OCI-LY3 (cell line): ENCODE results near the gene SAPCD2.

Experiments
- H2AFZ ChIP-seq: fragments of 200-600, 300-600 bp; shearing (Covaris generic); 2 replicates; pipeline ENCODE4 v1.6.0; 2014; ENCODE audit warnings: antibody characterized with exemption, low read depth, low read length
- H3K27ac ChIP-seq: fragments of 200-600, 300-600 bp; sonication (generic); 2 replicates; pipeline ENCODE4 v1.5.1; 2014; ENCODE audit warnings: mild to moderate bottlenecking, low read length, moderate library complexity, mixed read lengths
- H3K27me3 ChIP-seq: fragments of 200-600, 300-600 bp; sonication (generic); 2 replicates; pipeline ENCODE4 v1.6.1; 2014; ENCODE audit warnings: low read depth, low read length, mixed read lengths
- H3K36me3 ChIP-seq: fragments of 200-600, 300-600 bp; sonication (generic); replicated peaks from 2 replicates; pipeline ENCODE3; 2014; ENCODE audit warnings: low read depth, low read length, mixed read lengths
- H3K4me1 ChIP-seq: fragments of 300-600, 200-600 bp; sonication (generic); 2 replicates; pipeline ENCODE4 v1.6.1; 2014; ENCODE audit warnings: low read length, mixed read lengths
- H3K4me2 ChIP-seq: fragments of 200-600, 300-600 bp; sonication (generic); 2 replicates; pipeline ENCODE4 v1.6.1; 2014; ENCODE audit warnings: low read length, mixed read lengths
- H3K4me3 ChIP-seq: fragments of 300-600, 200-600 bp; sonication (generic); 2 replicates; pipeline ENCODE4 v1.5.1; 2014; ENCODE audit warnings: antibody characterized with exemption, mild to moderate bottlenecking, low read length, moderate library complexity
- H3K79me2 ChIP-seq: fragments of 300-600, 200-600 bp; shearing (Covaris generic); 2 replicates; pipeline ENCODE4 v1.6.1; 2014; ENCODE audit warnings: mild to moderate bottlenecking, low read length, mixed read lengths
- H3K9ac ChIP-seq: fragments of 300-600, 200-600 bp; shearing (Covaris generic); 2 replicates; pipeline ENCODE4 v1.6.0; 2014; ENCODE audit warnings: mild to moderate bottlenecking, low read length, moderate library complexity
- H3K9me3 ChIP-seq: fragments of 200-600, 300-600 bp; shearing (Covaris generic); 2 replicates; pipeline ENCODE4 v1.6.1; 2014; ENCODE audit warnings: low read length, mixed read lengths; ENCODE audit not compliant: insufficient read depth
- H4K20me1 ChIP-seq: fragments of 200-600, 300-600 bp; sonication (generic); 2 replicates; pipeline ENCODE4 v1.6.1; 2016; ENCODE audit warnings: low read length, mixed read lengths; ENCODE audit not compliant: insufficient read depth
- EZH2phosphoT487 ChIP-seq: fragments of 200-600 bp; shearing (Covaris generic); IDR thresholded peaks from 2 replicates; pipeline ENCODE4 v1.6.1; 2018; ENCODE audit warnings: antibody characterized with exemption, mixed run types, low read depth
- TF ChIP-seq, protein P1 (sequence below): fragments of 200-600, 300-600 bp; sonication (generic); IDR thresholded peaks from 2 replicates; pipeline ENCODE4 v1.5.1; 2014; ENCODE audit warnings: antibody characterized with exemption, low read length, low read depth

The SAPCD2 gene

DNA sequence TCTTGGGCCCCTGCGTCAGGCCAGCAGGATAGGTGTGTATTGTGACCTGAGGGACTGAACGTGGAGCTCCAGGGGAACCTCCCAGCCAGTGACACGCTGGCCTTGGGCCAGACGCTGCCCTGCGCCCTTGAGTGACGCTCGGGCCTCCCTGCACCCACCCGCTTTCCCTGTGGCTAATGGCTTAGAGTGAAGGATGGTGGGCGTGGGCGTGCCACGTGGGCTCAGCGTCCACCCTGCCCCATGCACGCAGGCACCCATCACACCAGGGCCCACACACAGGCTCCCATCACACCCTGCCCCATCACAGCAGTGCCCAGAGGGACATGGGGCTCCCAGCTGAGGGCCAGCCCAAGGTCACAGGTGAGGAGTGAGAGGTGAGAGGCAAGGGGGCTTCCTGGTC, 33.3 kb downstream of the SAPCD2 start:
- no peaks in the 10 kb centered on the region for H3K9me3 ChIP-seq
- H3K4me2 ChIP-seq, result no peak overlapping the region
- no peak overlapping the region for H3K9ac ChIP-seq
- no peak overlapping the region for H3K4me3 ChIP-seq
- H4K20me1 ChIP-seq, result no peaks in the 10 kb centered on the region
- H3K27me3 ChIP-seq, result 0 out of 2 replicates have a peak, but pooled peaks cover 9% of the 10 kb centered on the region
- H3K36me3 ChIP-seq, result no peaks in the 10 kb centered on the region
- no peak overlapping the region for H3K27ac ChIP-seq
- no peak for TF ChIP-seq EZH2phosphoT487
- H2AFZ ChIP-seq, result no peak overlapping the region
- no peaks in the 10 kb centered on the region for H3K79me2 ChIP-seq
- H3K4me1 ChIP-seq, result peaks cover 26% of the 10 kb centered on the region

- H3K4me1 ChIP-seq, result peaks cover 30% of the 10 kb centered on the region
- H2AFZ ChIP-seq, result no peak overlapping the region
- H3K9me3 ChIP-seq, result no peaks in the 10 kb centered on the region
- H3K4me3 ChIP-seq, result no peak overlapping the region
- H3K36me3 ChIP-seq, result no peaks in the 10 kb centered on the region
- TF ChIP-seq EZH2phosphoT487, result no peak
- TF ChIP-seq, protein P1, sequence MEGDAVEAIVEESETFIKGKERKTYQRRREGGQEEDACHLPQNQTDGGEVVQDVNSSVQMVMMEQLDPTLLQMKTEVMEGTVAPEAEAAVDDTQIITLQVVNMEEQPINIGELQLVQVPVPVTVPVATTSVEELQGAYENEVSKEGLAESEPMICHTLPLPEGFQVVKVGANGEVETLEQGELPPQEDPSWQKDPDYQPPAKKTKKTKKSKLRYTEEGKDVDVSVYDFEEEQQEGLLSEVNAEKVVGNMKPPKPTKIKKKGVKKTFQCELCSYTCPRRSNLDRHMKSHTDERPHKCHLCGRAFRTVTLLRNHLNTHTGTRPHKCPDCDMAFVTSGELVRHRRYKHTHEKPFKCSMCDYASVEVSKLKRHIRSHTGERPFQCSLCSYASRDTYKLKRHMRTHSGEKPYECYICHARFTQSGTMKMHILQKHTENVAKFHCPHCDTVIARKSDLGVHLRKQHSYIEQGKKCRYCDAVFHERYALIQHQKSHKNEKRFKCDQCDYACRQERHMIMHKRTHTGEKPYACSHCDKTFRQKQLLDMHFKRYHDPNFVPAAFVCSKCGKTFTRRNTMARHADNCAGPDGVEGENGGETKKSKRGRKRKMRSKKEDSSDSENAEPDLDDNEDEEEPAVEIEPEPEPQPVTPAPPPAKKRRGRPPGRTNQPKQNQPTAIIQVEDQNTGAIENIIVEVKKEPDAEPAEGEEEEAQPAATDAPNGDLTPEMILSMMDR, result no peak
- no peak overlapping the region for H3K27ac ChIP-seq
- no peaks in the 10 kb centered on the region for H3K79me2 ChIP-seq
- H4K20me1 ChIP-seq, result no peaks in the 10 kb centered on the region
- H3K4me2 ChIP-seq, result no peak overlapping the region
- no peak overlapping the region for H3K9ac ChIP-seq
- 0 out of 2 replicates have a peak, but pooled peaks cover 9% of the 10 kb centered on the region for H3K27me3 ChIP-seq
These were observed 34.4 kb downstream of the SAPCD2 start for GRCh38 chr9:137035937-137036336.

- Histone ChIP-seq H4K20me1 (no peaks in the 10 kb centered on the region), H3K27ac (peak overlapping the region; percentile 81; the same call in 1 of the 2 replicates), H3K27me3 (0 out of 2 replicates have a peak, but pooled peaks cover 9% of the 10 kb centered on the region), H3K79me2 (no peaks in the 10 kb centered on the region), H3K4me3 (peak overlapping the region; percentile 72), H3K9me3 (no peaks in the 10 kb centered on the region), H3K4me1 (peaks cover 30% of the 10 kb centered on the region), H3K4me2 (peak overlapping the region; percentile 97), H2AFZ (no peak overlapping the region), H3K9ac (no peak overlapping the region; the same call in 1 of the 2 replicates), H3K36me3 (no peaks in the 10 kb centered on the region)
- TF ChIP-seq EZH2phosphoT487, result no peak
- TF ChIP-seq, protein P1, result no peak
These were observed 34.9 kb downstream of the SAPCD2 start for GRCh38 chr9:137035507-137035834.

DNA sequence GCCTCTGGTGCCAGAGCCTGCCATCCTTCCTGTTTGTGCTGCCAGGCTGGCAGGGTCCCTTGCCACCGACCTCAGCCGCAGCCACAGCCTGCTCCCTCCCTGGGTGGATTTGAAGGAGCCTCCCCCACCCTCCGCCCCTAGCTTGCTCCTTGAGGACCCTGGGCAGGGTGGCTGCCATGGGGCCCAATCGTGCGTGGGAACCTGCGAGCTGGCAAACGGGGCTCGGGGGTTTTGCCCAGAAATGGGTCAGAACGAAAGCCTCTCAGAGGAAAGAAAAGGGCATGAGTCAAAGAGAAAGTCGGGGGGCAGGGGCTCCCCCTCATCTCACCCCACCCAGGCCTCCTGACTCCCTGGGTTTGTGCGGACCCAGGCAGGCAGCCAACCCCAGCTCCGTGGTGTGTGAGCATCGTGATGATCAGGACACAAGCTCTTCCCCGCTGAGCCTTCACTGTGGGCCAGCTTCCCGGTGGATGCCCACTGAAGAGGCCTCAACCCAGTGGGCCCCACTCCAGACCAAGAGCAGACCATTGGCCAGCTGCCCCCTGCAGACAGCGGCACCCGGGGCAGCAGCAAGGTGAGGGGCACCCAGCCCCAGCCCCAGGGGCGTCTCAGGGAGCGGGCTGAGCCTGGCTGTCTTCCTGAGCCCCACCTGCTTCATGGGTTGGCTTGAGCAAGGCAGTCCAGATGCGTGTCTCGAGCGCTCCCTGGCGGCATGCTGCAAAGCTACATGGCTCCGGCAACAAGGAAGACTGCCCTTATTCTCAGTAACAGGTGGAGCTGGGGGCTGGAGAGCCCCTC, 35.4 kb downstream of the SAPCD2 start:
- H3K27ac ChIP-seq, result peak overlapping the region; percentile 81

More for the DNA sequence above, 35.4 kb downstream of the SAPCD2 start:
- Histone ChIP-seq H3K9me3 (no peaks in the 10 kb centered on the region), H2AFZ (no peak overlapping the region), H4K20me1 (no peaks in the 10 kb centered on the region), H3K9ac (peak overlapping the region; percentile 58), H3K27me3 (0 out of 2 replicates have a peak, but pooled peaks cover 9% of the 10 kb centered on the region), H3K79me2 (no peaks in the 10 kb centered on the region), H3K36me3 (no peaks in the 10 kb centered on the region), H3K4me3 (peak overlapping the region; percentile 72), H3K4me2 (peak overlapping the region; percentile 97), H3K4me1 (peaks cover 30% of the 10 kb centered on the region)
- no peak for TF ChIP-seq EZH2phosphoT487
- TF ChIP-seq, protein P1, result peak; percentile 87
